ENCODE results near the gene TMSB4X. TPM values are rescaled to one million over a fixed set of nuclear protein-coding genes. Genes with fewer than 3 reads are reported as not detected.

The TMSB4X gene
- total RNA-seq, 1 donor = 723 TPM

DNA sequence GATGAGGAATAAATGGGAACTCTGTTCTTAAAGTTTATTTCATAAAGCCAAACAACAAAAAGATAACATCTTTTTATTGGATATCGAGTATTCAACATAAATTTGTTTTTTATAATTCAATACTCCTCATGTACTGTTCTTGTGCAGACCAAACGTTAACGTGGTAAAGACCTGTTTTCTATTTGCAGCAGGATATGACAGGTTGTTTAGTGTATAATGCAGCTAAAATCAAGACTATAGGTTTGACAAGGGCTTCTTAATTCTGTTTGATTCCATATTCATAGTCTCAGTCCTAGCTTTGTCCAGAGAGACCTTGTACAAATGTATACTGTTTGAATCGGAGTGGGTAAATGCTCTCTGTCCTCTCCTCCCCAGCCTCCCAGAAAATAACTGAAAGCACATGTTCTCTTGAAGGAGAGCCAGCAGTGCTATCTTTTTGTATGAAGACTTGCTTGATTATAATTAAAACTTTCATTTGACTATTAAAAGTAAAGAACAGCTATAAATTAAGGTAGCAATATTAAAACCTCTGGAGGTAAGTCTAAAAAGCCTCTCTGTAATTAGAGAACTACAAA, 17.7 kb downstream of the TMSB4X start:
- no peak for DNase-seq (ENCODE audit: low read depth in 2 of 3, low spot score in 2 of 3)

GRCh38 chrX:12993826-12994225, 18.9 kb downstream of the TMSB4X start:
- no peak for DNase-seq (ENCODE audit: low read depth in 2 of 3, low spot score in 2 of 3)

- DNase-seq (ENCODE audit: low read depth in 2 of 3, low spot score in 2 of 3) = no peak
Observed at GRCh38 chrX:12994321-12994720, 19.4 kb downstream of the TMSB4X start.

DNA sequence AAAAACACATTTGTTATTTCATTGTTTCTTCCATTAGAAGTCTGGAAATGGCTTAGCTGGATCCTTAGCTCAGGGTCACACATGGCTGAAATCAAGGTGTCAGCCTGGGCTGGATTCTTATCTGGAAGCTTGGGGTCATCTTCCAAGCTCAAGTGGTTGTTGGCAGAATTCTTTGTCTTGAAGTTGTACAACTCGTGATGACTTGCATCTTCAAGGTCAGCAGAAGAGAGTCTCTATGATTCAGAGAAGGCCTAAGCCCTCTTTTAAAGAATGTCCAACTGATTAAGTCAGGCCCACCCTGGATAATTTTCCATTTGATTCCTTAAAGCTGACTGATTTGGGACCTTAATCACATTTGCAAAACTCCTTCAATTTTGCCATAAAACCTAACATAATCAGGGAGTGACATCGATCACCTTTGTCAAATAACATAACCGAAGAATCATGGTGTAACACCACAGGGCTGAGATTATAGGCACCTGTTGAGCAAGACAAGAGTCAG, 22.1 kb downstream of the TMSB4X start:
- no peak for DNase-seq (ENCODE audit: low read depth in 2 of 3, low spot score in 2 of 3)

GRCh38 chrX:12997906-12998687, 23.2 kb downstream of the TMSB4X start:
- no peak for DNase-seq (ENCODE audit: low read depth in 2 of 3, low spot score in 2 of 3)

DNA sequence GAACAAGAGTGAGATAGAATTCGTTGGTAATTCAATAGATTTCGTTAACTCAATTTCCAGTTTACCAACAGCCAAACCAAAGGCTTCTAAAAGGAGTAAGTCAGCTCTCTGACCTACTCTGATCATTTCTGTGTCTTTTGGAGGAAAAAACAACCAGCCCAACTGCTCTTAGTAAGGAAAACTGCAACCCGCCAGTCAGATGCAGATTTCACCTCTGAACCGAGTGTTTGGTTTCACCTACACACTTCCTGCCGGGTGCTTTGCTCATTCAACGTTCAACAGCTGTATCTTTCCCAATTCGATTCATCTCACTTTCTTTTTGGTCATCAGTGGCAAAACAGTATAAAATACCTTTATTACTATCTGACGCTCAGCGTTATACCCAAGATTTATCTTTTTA, 24.5 kb downstream of the TMSB4X start:
- DNase-seq (ENCODE audit: low read depth in 2 of 3, low spot score in 2 of 3) = no peak

GRCh38 chrX:13000301-13000811, 25.4 kb downstream of the TMSB4X start:
- DNase-seq (ENCODE audit: low read depth in 2 of 3, low spot score in 2 of 3) = no peak

GRCh38 chrX:13001097-13001496, 26.2 kb downstream of the TMSB4X start:
- DNase-seq (ENCODE audit: low read depth in 2 of 3, low spot score in 2 of 3) = no peak

DNA sequence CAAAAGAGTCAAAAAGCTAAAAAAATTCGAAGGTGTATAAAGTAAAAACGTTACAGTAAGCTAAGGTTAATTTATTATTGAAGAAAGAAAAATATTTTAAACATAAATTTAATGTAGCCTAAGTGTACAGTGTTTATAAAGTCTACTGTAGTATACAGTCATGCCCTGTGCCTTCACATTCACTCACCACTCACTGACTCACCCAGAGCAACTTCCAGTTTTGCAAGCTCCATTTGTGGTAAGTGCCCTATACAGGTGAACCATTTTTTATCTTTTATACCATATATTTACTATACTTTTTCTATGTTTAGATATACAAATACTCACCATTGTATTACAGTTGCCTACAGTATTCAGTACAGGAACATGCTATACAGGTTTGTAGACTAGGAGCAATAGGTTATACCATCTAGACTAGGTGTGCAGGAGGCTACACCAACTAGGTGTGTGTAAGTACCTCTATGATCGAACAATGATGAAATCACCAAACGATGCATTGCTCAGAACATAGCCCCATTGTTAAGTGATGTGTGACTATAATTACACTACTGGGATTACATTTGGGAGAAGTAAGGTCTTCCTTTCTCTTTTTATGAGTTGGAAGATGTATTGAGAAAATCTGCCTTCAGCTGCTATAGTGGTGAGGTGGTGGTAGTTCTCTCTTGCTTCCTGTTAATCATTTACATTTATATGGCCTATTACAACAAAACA, 27.2 kb downstream of the TMSB4X start:
- DNase-seq (ENCODE audit: low read depth in 2 of 3, low spot score in 2 of 3) = no peak

DNA sequence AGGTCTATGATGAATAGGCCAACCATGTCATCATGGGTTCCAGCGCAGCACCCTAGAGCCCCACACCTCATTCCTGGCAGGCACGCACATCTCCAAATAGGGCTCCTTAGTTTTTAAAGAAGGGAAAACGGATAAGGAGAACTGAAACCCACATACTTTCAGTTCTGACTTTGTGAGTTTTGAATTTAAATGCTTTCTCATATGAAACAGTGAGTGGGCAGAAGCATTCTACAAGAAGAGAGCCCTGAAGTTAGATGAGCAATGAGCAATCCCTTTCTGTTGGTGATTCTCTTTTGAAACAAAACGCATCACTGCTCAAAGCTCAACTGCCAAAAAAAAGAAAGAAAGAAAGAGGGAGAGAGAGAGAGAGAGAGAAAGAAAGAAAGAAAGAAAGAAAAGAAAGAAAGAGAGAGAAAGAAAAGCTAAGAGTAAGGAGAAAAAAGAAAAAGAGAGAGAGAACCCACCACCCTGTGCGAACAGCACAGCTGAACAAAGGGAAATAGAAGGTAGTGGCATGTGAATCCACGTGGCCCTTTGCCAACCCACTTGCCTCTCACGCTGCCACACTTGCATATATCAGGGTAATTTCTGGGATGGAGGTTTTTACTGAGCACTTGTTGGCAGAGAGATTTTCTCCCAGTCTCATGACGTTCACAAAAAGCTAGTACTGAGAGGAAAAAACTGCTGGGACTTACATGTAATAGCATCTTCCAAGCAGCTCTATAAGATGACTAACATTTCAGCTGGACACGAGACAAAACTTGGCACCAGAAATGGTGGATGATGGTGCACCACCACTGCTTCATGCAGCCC, 31.0 kb downstream of the TMSB4X start:
- DNase-seq (ENCODE audit: low read depth in 2 of 3, low spot score in 2 of 3) = no peak

DNA sequence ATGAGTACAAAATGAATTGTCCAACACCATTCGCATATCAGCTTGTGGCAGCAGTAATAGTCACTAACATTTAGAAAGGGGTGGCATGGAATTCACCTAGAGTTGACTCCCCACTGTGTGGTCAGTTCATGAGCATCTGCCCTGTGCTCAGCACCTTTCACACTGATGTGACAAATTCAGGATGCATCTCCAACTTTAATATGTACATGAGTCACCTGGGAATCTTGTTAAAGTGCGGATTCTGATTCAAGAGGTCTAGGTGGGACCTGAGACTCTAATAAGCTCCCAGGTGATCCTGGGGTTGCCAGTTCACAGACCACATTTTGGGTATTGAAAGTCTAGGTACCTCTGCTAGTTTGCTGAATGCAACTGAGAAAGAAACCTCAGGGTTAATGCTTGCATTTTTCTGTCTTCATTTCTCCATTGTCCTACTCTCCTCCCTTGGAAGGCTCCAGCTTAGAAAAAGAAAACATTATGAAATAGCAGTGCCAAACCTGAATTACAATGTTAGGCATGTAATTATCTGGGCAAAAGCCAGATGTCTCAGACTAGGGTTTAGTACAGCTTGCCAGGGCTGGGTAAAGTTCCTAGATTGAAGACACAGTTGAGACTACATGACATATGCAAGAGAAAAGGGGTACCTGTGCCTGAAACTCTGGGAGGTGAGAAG, 32.7 kb downstream of the TMSB4X start:
- DNase-seq (ENCODE audit: low read depth in 2 of 3, low spot score in 2 of 3) = no peak

DNA sequence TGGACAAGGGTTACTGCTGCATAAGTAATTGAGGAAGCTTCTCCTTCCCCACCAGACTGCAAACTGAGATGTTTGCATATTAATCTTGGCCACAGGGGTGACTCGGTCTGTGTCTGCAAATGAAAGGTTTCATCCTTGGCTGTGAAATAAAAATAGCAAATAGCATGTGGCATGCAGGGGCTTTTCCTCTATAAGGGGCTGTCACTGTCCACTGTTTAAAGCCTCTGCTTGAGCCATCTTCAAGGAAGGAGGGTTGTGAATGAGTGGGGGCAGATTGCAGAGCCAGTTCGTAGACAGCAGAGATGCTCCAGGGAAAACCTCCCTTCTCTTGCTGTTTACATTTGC, 33.3 kb downstream of the TMSB4X start:
- DNase-seq (ENCODE audit: low read depth in 2 of 3, low spot score in 2 of 3) = no peak

DNA sequence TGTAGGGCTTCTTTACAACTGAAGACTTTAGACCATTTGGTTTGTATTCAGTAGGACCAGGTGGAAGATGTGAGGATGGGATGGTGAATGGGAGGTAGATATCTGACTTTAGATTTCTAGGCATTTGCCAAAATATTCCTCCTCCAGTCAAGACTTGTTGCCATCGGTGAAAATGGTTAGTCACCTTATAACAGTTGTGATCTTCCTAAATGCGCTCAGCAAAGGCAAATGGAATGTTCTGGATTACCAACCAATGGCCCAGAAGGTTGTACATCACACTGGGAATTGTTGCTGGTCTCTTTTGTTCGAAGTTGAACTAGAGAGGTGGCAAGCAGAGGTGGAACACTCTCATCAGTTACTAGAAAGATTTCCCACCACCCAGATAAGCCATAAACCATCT, 33.9 kb downstream of the TMSB4X start:
- DNase-seq (ENCODE audit: low read depth in 2 of 3, low spot score in 2 of 3) = no peak

GRCh38 chrX:13009273-13009672, 34.4 kb downstream of the TMSB4X start:
- no peak for DNase-seq (ENCODE audit: low read depth in 2 of 3, low spot score in 2 of 3)

DNA sequence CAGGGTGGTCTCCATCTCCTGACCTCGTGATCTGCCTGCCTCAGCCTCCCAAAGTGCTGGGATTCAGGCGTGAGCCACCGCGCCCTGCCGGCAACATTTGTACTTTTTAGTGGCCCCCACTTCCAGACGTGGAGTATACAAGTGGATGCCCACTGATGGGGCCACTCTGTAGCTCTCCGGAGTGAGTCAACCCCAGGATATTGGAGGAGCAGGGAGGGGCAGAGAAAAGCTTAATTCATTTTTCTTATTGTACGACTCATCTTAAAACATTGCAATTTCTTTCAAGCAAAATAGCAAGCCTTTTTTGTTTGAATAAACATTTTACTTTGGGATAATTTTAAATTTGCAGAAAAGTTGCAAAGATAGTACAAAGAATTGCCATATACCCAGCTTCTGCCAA, 34.9 kb downstream of the TMSB4X start:
- no peak for DNase-seq (ENCODE audit: low read depth in 2 of 3, low spot score in 2 of 3)

GRCh38 chrX:13010546-13010945, 35.6 kb downstream of the TMSB4X start:
- no peak for DNase-seq (ENCODE audit: low read depth in 2 of 3, low spot score in 2 of 3)

- DNase-seq (ENCODE audit: low read depth in 2 of 3, low spot score in 2 of 3) = peak in 2 of 3 donors; percentile 27 to 55
Observed at GRCh38 chrX:13013363-13014110, 38.6 kb downstream of the TMSB4X start.

GRCh38 chrX:13014111-13015096, 39.5 kb downstream of the TMSB4X start:
- no peak for DNase-seq (ENCODE audit: low read depth in 2 of 3, low spot score in 2 of 3)
